HG02970 (cell line): ENCODE results near the gene PPIG.
"Not testable (repeated sequence)": the region's sequence is repeated elsewhere in the genome, so short reads cannot be mapped to it uniquely, and the experiment has no call there.

Source experiments
- ATAC-seq: cut with Tn5 transposase; IDR thresholded peaks from one replicate; pipeline ENCODE4 v1.9.1; 2021; ENCODE audit warnings: mild to moderate bottlenecking, moderate library complexity, moderate number of reproducible peaks; ENCODE audit not compliant: unreplicated experiment, low FRiP score

The PPIG gene

GRCh38 chr2:169661265-169661664, 77.1 kb downstream of the PPIG start:
- no peak for ATAC-seq

GRCh38 chr2:169662744-169663143, 78.6 kb downstream of the PPIG start:
- ATAC-seq: no peak

GRCh38 chr2:169663247-169663646, 79.1 kb downstream of the PPIG start:
- no peak for ATAC-seq

GRCh38 chr2:169664600-169664977, 80.4 kb downstream of the PPIG start:
- no peak for ATAC-seq

GRCh38 chr2:169664978-169665930, 81.1 kb downstream of the PPIG start:
- no peak for ATAC-seq

- no peak for ATAC-seq
Observed at GRCh38 chr2:169667583-169667982, 83.4 kb downstream of the PPIG start.

GRCh38 chr2:169670215-169670651, 86.1 kb downstream of the PPIG start:
- ATAC-seq: no peak

- ATAC-seq: no peak
Observed at GRCh38 chr2:169670937-169671336, 86.8 kb downstream of the PPIG start.

- no peak for ATAC-seq
Observed at GRCh38 chr2:169672406-169672805, 88.3 kb downstream of the PPIG start.

- ATAC-seq: no peak
Observed at GRCh38 chr2:169673106-169673505, 89.0 kb downstream of the PPIG start.

- no peak for ATAC-seq
Observed at GRCh38 chr2:169673921-169674320, 89.8 kb downstream of the PPIG start.

- no peak for ATAC-seq
Observed at GRCh38 chr2:169676357-169676756, 92.2 kb downstream of the PPIG start.

- no peak for ATAC-seq
Observed at GRCh38 chr2:169676850-169677249, 92.7 kb downstream of the PPIG start.

GRCh38 chr2:169683054-169683424, 98.9 kb downstream of the PPIG start:
- no peak for ATAC-seq

- ATAC-seq: no peak
Observed at GRCh38 chr2:169683425-169684134, 99.4 kb downstream of the PPIG start.

GRCh38 chr2:169684135-169684565, 100.0 kb downstream of the PPIG start:
- ATAC-seq: no peak

- ATAC-seq: not testable (repeated sequence)
Observed at GRCh38 chr2:169684712-169685111, 100.6 kb downstream of the PPIG start.

- ATAC-seq: not testable (repeated sequence)
Observed at GRCh38 chr2:169686825-169687224, 102.7 kb downstream of the PPIG start.

GRCh38 chr2:169687943-169688342, 103.8 kb downstream of the PPIG start:
- ATAC-seq: not testable (repeated sequence)

GRCh38 chr2:169690958-169691357, 106.8 kb downstream of the PPIG start:
- no peak for ATAC-seq
